ENCODE data around the gene LRRC71. TPM values are rescaled to one million over a fixed set of nuclear protein-coding genes. Genes with fewer than 3 reads are reported as not detected.

LRRC71 gene
- total and polyA plus RNA-seq, 2 of the 8 experiments (the other 6 are each of a cell fraction or from before 2014, with no cell fraction given), result 0.05 TPM; not detected in 1

GRCh38 chr1:156896490-156897033, 23.9 kb upstream of the LRRC71 start:
- Histone ChIP-seq H3K9me3 (ENCODE audit: insufficient read depth in 2 of 2, low read depth in 1 of 2, low read length in 1 of 2) (no peaks in the 10 kb centered on the region), H2BK20ac (ENCODE audit: low read length) (no peak overlapping the region), H3K79me1 (ENCODE audit: low read depth, low read length) (no peaks in the 10 kb centered on the region), H3K4me1 (replicated peaks in 1 of 4; ENCODE audit: control insufficient read depth in 3 of 4, insufficient read depth in 4 of 4, low read length in 3 of 4) (peaks cover 0 to 10% (median 5%) of the 10 kb centered on the region in 4 experiments; a peak in 4 of 7 replicates), H4K91ac (replicated peaks; ENCODE audit: insufficient read length, low read length) (no peak overlapping the region), H3K27ac (ENCODE audit: low read depth, low read length) (no peak overlapping the region), H2AK5ac (ENCODE audit: low read depth, low read length) (no peak overlapping the region), H3K4me2 (ENCODE audit: insufficient read depth in 1 of 2, low read depth in 2 of 2, low read length in 2 of 2) (no peak overlapping the region; a peak in 1 of 4 replicates), H3K23me2 (ENCODE audit: low read depth, low read length) (peaks cover 2% of the 10 kb centered on the region; the same call in 1 of the 2 replicates), H4K20me1 (replicated peaks in 1 of 2; ENCODE audit: control insufficient read depth in 1 of 2, insufficient read depth in 2 of 2, low read length in 2 of 2) (no peaks in the 10 kb centered on the region), H3K56ac (replicated peaks; ENCODE audit: insufficient read length, low read depth, low read length) (no peak overlapping the region), H3K4me3 (ENCODE audit: extremely low read depth in 1 of 4, insufficient read depth in 2 of 4, low read depth in 3 of 4, low read length in 4 of 4) (no peak overlapping the region), H2BK5ac (ENCODE audit: low read depth, low read length) (peak overlapping the region; percentile 16; the same call in 1 of the 2 replicates), H4K8ac (ENCODE audit: extremely low read depth, insufficient read depth, low read length) (no peak overlapping the region; the same call in 1 of the 2 replicates), H3K23ac (ENCODE audit: insufficient read length) (no peak overlapping the region), H2BK120ac (replicated peaks; ENCODE audit: low read depth, low read length) (no peak overlapping the region), H2AFZ (ENCODE audit: low read length) (no peak overlapping the region), H2BK15ac (ENCODE audit: low read length) (no peak overlapping the region), H3K27me3 (replicated peaks in 1 of 4; ENCODE audit: control insufficient read depth in 3 of 4, extremely low read depth in 1 of 4, insufficient read depth in 3 of 4, low read length in 3 of 4) (peaks cover 8 to 40% (median 35%) of the 10 kb centered on the region in 4 experiments), H2BK12ac (ENCODE audit: low read depth, low read length) (peak overlapping the region; percentile 39; the same call in 1 of the 2 replicates), H3K4ac (replicated peaks; ENCODE audit: insufficient read length, low read depth, low read length) (no peak overlapping the region), H3K79me2 (ENCODE audit: control insufficient read depth in 1 of 2, insufficient read depth in 2 of 2, low read length in 2 of 2) (no peaks in the 10 kb centered on the region), H3K14ac (ENCODE audit: insufficient read length) (no peak overlapping the region), H3K36me3 (ENCODE audit: control insufficient read depth in 2 of 4, insufficient read depth in 4 of 4, low read length in 3 of 4) (no peaks in the 10 kb centered on the region), H3K18ac (ENCODE audit: extremely low read depth, low read length) (peak overlapping the region; percentile 75; the same call in 1 of the 2 replicates), H3K9ac (replicated peaks in 1 of 4; ENCODE audit: extremely low read depth in 1 of 4, low read depth in 3 of 4, low read length in 3 of 4) (no peak overlapping the region), H4K5ac (ENCODE audit: insufficient read length, low read depth, low read length) (no peak overlapping the region)
- CTCF ChIA-PET (ENCODE audit: partially characterized antibody), result interaction anchor here (1.0 to 31.4 kb wide), 8 partner anchors 9 to 65 kb away, joined by 3 to 719 read pairs (median 6); partner anchors contain the start of genes INSRR, LRRC71 and NTRK1
- POLR2A ChIA-PET (ENCODE audit: partially characterized antibody), result interaction anchor here (1.3 kb wide), 1 partner anchor 9 kb away, joined by 3 read pairs; no protein-coding TSS in a partner anchor
- FAIRE-seq (no peak), DNase-seq (ENCODE audit: low read depth in 1 of 2, low spot score in 2 of 2) (peak in 1 of 2 experiments; percentile 63)
- 86% methylated on average over 16 of the region's 16 CpGs; no CpG with 5 or more reads in 1 of the 2 experiments for WGBS, 2 experiments (ENCODE audit: extremely low coverage in 1 of 2, insufficient coverage in 1 of 2, insufficient read length in 1 of 2, insufficient replicate concordance in 2 of 2, low coverage in 1 of 2, low lambda C conversion rate in 2 of 2, missing lambda C conversion rate in 1 of 2)
- no peak for TF ChIP-seq RAD21 (IDR thresholded peaks at IDR 0.05 in 1 of 2, conservative IDR thresholded peaks at IDR 0.05 in 1 of 2; ENCODE audit: low read depth in 2 of 2, low read length in 2 of 2)
- TF ChIP-seq CHD1 (IDR thresholded peaks at IDR 0.05; ENCODE audit: low read depth, low read length), result no peak
- TF ChIP-seq POLR2A (IDR thresholded peaks at IDR 0.05; ENCODE audit: control extremely low read depth in 1 of 2, low read depth in 2 of 2, low read length in 2 of 2), result no peak
- no peak for TF ChIP-seq TCF12 (IDR thresholded peaks at IDR 0.05; ENCODE audit: low read depth, low read length)
- no peak for TF ChIP-seq POU5F1 (IDR thresholded peaks at IDR 0.05; ENCODE audit: low read depth, low read length)
- no peak for TF ChIP-seq TAF7 (optimal IDR thresholded peaks at IDR 0.05; ENCODE audit: borderline replicate concordance, low read depth, low read length)
- TF ChIP-seq NANOG (IDR thresholded peaks at IDR 0.05; ENCODE audit: insufficient read depth, low read depth, low read length, poor library complexity, severe bottlenecking), result no peak
- TF ChIP-seq SP1 (IDR thresholded peaks at IDR 0.05; ENCODE audit: low read depth, low read length), result no peak
- no peak for TF ChIP-seq SRF (IDR thresholded peaks at IDR 0.05; ENCODE audit: low read depth, low read length)
- no peak for TF ChIP-seq KDM4A (IDR thresholded peaks at IDR 0.05; ENCODE audit: low read depth, low read length, severe bottlenecking)
- no peak for TF ChIP-seq CEBPB (IDR thresholded peaks at IDR 0.05; ENCODE audit: low read depth, low read length)
- no peak for TF ChIP-seq SAP30 (IDR thresholded peaks at IDR 0.05; ENCODE audit: insufficient read depth, insufficient replicate concordance, low read length)
- TF ChIP-seq SIRT6 (IDR thresholded peaks at IDR 0.05; ENCODE audit: low read length), result no peak
